GM19324 (cell line): ENCODE data around the gene ASTN2.

Source experiments
- ATAC-seq: cut with Tn5 transposase; IDR thresholded peaks from one replicate; pipeline ENCODE4 v1.9.1; 2021; ENCODE audit warnings: mild to moderate bottlenecking, moderate library complexity; ENCODE audit not compliant: unreplicated experiment, low FRiP score

Gene ASTN2

DNA sequence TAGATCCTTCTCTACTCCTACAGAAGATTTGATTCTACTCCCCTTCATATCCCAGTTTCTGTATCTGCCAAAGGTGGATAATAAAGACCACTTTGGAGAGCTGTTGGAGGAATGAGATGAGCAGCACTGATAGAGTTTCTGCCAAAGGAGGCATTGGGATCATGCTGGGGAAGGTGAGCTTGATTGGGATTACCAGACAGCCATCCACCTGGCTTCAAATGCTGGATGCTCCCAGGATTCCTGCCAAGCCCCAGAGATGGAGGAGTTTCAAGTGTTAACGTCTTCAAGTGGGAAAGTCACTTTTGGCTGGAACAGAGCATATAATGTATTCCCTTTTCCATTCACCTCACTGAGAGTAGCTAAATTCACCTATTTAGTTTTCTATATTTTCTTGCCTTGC is 379.3 kb downstream of the ASTN2 start:
- no peak for ATAC-seq

- no peak for ATAC-seq
Observed at GRCh38 chr9:117034866-117035265, 380.0 kb downstream of the ASTN2 start.

GRCh38 chr9:117030254-117030768 is 384.5 kb downstream of the ASTN2 start:
- no peak for ATAC-seq

- ATAC-seq, result no peak
Observed at GRCh38 chr9:117029341-117029740, 385.5 kb downstream of the ASTN2 start.

DNA sequence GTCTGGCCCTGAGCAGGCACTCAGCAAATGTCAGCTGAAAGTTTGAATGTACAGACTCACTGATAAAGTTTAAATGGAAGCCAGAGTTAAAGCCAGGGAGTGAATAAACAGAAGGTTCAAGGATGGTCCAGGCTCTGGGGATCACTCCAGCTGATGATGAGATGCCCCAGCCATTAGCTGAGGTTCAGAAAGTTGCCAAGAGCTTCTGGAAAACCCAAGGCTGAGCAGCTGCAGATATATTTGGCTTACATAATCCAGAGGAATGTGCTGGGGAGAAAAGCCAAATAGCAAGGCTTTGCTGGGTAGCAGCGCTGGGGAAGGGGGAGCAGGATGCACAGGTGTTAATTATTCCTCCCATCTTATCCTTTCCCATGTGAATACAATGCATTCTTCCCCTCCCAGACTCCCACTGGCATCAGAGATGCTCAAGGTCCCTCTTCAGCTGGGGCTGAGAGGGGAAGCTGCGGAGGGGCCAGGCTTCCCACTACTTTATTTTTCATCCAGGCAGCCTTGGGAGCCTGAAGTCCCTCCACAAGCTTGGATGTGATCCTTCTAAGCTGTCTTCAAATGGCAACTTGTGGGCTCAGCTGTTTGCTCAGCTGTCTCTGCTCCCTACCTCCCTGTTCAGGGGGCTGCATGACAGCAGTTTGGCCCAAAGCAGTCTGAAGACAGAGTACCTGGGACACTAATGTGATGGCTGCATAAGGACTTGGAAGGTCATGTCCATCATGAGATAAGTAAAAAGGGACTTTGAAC is 386.6 kb downstream of the ASTN2 start:
- ATAC-seq, result no peak

GRCh38 chr9:117021906-117022305 is 393.0 kb downstream of the ASTN2 start:
- no peak for ATAC-seq

DNA sequence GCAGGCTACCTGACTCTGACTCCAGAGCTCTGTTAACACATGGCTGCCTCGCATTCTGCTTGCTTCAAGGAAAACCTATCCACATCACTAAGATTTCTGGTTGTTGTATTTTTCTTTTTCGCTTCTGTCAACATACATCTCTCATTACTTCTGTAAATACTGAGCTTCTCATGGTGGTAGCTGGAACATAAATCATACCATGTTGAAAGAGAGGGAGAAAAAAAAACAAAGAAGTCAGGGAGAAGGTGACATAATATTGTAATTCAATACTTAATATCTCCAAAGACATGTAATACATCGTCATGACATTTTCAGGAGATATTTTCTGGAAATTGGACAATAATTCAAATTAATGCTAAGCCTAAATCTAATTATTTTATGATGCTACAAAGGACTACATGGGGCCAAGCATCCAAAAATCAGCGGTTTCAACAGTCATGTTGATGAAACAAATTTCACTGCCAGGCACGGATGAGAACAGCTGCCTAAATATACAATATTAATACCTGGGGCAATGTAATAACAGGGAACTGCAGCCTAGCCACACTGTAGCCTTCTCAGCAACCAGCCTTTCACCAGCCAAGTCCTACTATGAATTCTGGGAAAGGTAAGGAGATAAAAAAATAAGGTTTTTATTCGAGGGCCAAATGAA is 395.8 kb downstream of the ASTN2 start:
- ATAC-seq, result no peak

- no peak for ATAC-seq
Observed at GRCh38 chr9:117017414-117017985, 397.4 kb downstream of the ASTN2 start.

GRCh38 chr9:117014061-117014460 is 400.8 kb downstream of the ASTN2 start:
- ATAC-seq, result no peak

DNA sequence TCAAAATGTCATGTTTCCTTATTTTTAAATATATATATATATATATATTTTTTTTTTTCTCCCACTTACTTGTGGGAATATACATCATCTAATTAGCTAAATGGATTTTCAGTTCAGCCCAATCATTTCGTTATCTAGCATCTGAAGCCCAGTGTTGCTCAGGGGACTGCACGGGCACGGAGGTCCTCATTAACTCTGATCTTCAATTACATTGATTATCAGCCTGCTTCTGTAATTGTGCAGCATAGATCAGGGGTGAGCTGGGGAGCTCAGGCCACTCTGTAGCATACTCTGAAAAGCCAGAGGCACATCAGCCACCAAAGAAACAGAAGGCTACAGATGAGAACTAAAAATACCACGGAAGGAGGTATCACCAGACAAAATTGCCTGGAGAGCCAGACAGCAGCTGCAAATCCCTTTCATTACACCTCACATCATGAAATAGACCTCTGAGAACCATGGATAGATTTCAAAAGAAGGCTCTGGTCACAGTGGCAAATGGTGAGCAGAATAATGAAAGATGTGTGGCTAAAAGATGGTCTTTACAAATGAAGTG is 401.3 kb downstream of the ASTN2 start:
- ATAC-seq, result no peak

DNA sequence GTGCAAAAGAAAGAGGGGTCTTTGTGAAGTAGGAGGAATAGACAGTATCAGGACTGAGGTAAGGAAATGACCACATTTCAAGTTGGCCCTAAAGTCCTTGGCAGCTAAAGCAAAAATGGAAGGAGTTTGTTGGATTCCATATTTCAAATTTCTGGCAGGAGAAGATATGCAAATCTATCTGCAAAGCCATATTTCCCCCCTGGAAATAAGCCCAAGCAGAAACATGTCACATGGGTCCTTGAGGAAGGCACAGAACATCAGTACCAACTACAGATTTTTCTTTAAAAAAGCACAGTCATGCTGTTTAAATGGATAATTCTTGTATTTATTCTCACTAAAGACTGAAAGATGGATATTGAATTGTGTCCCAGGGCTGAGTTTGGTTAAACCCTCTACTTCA is 404.8 kb downstream of the ASTN2 start:
- no peak for ATAC-seq

DNA sequence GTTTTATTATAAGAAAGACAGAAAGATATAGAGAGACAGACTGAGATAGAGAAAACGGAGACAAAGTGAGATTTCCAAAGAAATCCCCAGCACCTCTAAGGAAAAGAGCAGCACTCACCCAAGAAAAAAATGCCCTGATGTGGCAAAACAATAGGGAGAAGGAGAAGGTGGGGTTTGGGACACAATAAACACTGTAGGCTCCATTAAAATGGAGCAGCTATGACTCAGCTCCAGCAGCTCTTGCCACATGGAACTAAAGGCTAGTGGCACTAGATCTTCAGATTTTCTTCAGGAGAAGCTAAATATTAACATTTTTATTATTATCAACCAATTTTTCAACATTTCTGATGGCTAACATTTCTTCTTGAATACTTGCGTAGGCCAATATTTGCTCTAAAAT is 406.0 kb downstream of the ASTN2 start:
- no peak for ATAC-seq

DNA sequence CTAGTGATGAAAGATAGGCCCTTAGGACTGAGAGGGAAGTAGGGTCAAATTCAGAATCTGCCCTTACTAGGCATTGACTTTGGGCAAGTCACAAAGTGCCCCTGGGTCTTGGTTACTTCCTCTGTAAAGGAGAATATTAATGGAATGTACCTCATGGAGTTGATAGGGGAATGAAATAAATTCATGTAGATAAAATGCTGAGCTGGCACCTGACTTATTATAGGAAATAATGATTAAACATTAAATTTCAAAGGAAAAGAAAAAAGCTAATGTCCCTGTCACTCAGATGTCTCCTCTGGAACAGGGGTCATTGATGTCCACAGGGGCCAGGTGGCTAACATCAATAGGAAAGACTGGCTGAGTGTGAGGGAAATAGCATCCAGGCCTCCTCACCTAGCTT is 406.4 kb downstream of the ASTN2 start:
- no peak for ATAC-seq

DNA sequence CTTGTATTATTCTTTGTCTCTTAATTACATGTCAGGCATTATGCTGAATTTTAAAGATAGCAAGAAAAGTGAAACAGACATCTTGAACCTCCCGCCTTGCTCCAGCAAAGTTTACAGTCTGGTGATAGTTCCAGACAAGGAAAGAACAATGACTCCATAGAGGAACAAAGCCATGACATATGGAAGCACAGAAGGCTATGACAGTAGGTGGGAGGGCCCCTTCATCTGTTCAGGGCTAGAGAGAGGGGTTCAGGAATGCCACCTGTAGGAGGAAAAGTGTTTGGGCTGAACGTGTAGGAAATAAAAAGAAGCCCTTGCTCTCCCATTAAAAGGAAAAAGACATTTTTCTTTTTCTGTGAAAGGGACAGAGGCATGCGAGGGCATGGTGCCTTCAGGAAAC is 412.2 kb downstream of the ASTN2 start:
- no peak for ATAC-seq

GRCh38 chr9:117000834-117001233 is 414.0 kb downstream of the ASTN2 start:
- no peak for ATAC-seq

GRCh38 chr9:117000196-117000723 is 414.6 kb downstream of the ASTN2 start:
- no peak for ATAC-seq

DNA sequence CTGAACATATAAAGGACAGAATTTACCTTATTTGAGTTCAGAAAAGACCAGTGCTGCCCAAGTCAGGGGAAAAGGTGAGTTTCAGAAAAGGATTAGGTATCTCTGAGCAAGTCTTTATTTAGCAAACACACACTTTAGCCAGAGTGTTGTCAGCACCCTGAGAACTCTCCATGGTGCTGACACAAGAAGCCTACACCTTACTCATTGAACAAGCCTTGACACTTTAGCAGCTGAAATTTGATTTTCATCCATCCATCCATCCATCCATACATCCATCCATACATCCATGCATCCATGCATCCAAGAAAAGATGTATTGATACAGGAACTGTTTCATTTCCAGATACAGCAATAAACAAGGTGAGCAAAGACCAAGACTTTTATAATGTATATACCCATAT is 416.6 kb downstream of the ASTN2 start:
- no peak for ATAC-seq

- ATAC-seq, result no peak
Observed at GRCh38 chr9:116992865-116993264, 422.0 kb downstream of the ASTN2 start.

DNA sequence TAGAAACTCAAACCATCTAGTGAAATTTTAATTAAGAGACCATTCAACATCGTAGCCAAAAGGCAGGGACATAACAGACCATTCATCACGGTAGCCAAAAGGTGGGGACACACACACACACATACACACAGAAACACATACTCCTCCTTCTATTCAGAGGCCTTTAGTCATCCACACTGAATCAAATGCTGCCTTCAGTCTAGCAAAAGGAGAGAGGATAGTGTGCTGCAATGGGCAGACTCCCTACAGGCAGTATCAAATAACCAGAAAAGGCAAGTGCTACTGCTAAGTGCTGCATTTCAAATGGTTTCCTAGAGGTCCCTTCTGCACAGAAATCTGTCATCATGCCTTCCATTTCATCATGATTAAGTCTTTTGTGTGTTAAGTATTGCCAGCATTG is 423.8 kb downstream of the ASTN2 start:
- ATAC-seq, result no peak

GRCh38 chr9:116990592-116990991 is 424.3 kb downstream of the ASTN2 start:
- ATAC-seq, result no peak
